Left ventricle myocardium inferior (tissue), 1 donor: ENCODE measurements around the gene TSEN54. TPM values are rescaled to one million over a fixed set of nuclear protein-coding genes. Genes with fewer than 3 reads are reported as not detected.

Experiments used
- DNase-seq: peaks from one replicate; pipeline ENCODE4 v3.0.0-alpha.2; 2020
- H3K27ac ChIP-seq: fragments of 200-600 bp; replicated peaks from 2 replicates; pipeline ENCODE4 v1.8.0; 2021
- H3K27me3 ChIP-seq: fragments of 200-600 bp; 2 replicates; pipeline ENCODE4 v1.8.0; 2021; ENCODE audit warnings: low read depth
- H3K36me3 ChIP-seq: fragments of 200-600 bp; 2 replicates; pipeline ENCODE4 v1.8.0; 2021
- H3K4me1 ChIP-seq: fragments of 200-600 bp; 2 replicates; pipeline ENCODE4 v1.8.0; 2021
- H3K4me3 ChIP-seq: fragments of 200-600 bp; 2 replicates; pipeline ENCODE4 v1.8.0; 2021; ENCODE audit warnings: mild to moderate bottlenecking, moderate library complexity
- H3K9me3 ChIP-seq: fragments of 200-600 bp; replicated peaks from 2 replicates; pipeline ENCODE4 v1.8.0; 2021
- CTCF ChIP-seq: fragments of 200-600 bp; IDR thresholded peaks from 2 replicates; pipeline ENCODE4 v1.8.0; 2021; ENCODE audit warnings: antibody characterized with exemption, mild to moderate bottlenecking, borderline replicate concordance
- intact Hi-C: fragments of 100-400 bp; cut with micrococcal nuclease; formaldehyde crosslinking; loops from one replicate; pipeline ENCODE4 v1.11.0; 2022
- total RNA-seq: library from RNA; stranded (reverse); fragmentation: NEBNext Ultra II Directional; extraction: Animal tissue kit (Norgen Biotek cat#: 25700); gene quantifications from one replicate; pipeline ENCODE4 v1.2.1, GENCODE V29; 2021
- donor health status: DM: no; HTN: yes; CAD: no; lungs with severe emphysema.

Gene TSEN54
- total RNA-seq, 1 donor from 2014 or later, result 6.8 TPM

- Histone ChIP-seq H3K4me3 (no peak overlapping the region), H3K4me1 (no peaks in the 10 kb centered on the region), H3K36me3 (no peaks in the 10 kb centered on the region), H3K27ac (no peak overlapping the region), H3K9me3 (no peaks in the 10 kb centered on the region), H3K27me3 (no peaks in the 10 kb centered on the region)
- intact Hi-C loops, result no loop called here
- no peak for DNase-seq
- TF ChIP-seq CTCF, result no peak
Observed at GRCh38 chr17:75539967-75540729, 23.8 kb downstream of the TSEN54 start.

GRCh38 chr17:75540923-75541503 lies 24.7 kb downstream of the TSEN54 start:
- Histone ChIP-seq H3K27me3 (no peaks in the 10 kb centered on the region), H3K4me3 (no peak overlapping the region), H3K9me3 (no peaks in the 10 kb centered on the region), H3K36me3 (no peaks in the 10 kb centered on the region), H3K4me1 (no peaks in the 10 kb centered on the region), H3K27ac (no peak overlapping the region)
- no peak for TF ChIP-seq CTCF
- DNase-seq, result no peak
- intact Hi-C loops, result no loop called here

- no peak for TF ChIP-seq CTCF
- no peaks in the 10 kb centered on the region for H3K36me3 ChIP-seq
- no peaks in the 10 kb centered on the region for H3K4me1 ChIP-seq
- H3K9me3 ChIP-seq, result no peaks in the 10 kb centered on the region
- H3K4me3 ChIP-seq, result no peak overlapping the region
- DNase-seq, result no peak
- H3K27ac ChIP-seq, result no peak overlapping the region
- intact Hi-C loops, result no loop called here
- H3K27me3 ChIP-seq, result no peaks in the 10 kb centered on the region
Observed at GRCh38 chr17:75542229-75542628, 25.9 kb downstream of the TSEN54 start.

- no peak for DNase-seq
- Histone ChIP-seq H3K4me3 (no peak overlapping the region), H3K9me3 (no peaks in the 10 kb centered on the region), H3K27ac (no peak overlapping the region), H3K27me3 (no peaks in the 10 kb centered on the region), H3K36me3 (no peaks in the 10 kb centered on the region), H3K4me1 (no peaks in the 10 kb centered on the region)
- TF ChIP-seq CTCF, result no peak
- intact Hi-C loops, result no loop called here
Observed at GRCh38 chr17:75542728-75543336, 26.5 kb downstream of the TSEN54 start.

GRCh38 chr17:75544250-75544649 lies 27.9 kb downstream of the TSEN54 start:
- Histone ChIP-seq H3K27me3 (no peaks in the 10 kb centered on the region), H3K4me1 (no peaks in the 10 kb centered on the region), H3K27ac (no peak overlapping the region), H3K9me3 (no peaks in the 10 kb centered on the region), H3K36me3 (no peaks in the 10 kb centered on the region), H3K4me3 (no peak overlapping the region)
- DNase-seq, result no peak
- TF ChIP-seq CTCF, result no peak
- intact Hi-C loops, result no loop called here
